ENCODE data around the gene MRPS9.

MRPS9 gene

GRCh38 chr2:105080461-105080860 is 42.6 kb downstream of the MRPS9 start:
- DNase-seq, result no peak

- no peak for DNase-seq
Observed at GRCh38 chr2:105081006-105081601, 43.2 kb downstream of the MRPS9 start.

DNA sequence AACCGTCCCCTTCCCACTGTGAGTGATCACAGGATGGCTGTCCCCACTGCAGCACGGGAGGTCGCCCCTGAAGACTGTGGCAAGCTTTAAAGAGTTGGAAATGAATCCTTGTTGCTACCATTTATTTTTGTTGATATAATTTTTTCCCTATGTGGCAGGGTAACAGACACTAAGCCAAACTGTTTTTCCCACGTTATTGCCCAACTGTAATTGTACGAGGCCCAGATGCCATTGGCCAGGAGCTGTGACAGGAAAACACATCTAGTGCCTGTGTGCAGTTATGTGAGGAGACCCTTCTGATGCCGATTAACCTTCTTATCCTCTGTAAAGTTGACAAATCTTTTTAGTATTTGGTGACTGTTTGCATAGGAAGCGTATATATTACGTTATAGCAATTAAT is 44.2 kb downstream of the MRPS9 start:
- no peak for DNase-seq

GRCh38 chr2:105085525-105085924 is 47.7 kb downstream of the MRPS9 start:
- DNase-seq, result no peak

DNA sequence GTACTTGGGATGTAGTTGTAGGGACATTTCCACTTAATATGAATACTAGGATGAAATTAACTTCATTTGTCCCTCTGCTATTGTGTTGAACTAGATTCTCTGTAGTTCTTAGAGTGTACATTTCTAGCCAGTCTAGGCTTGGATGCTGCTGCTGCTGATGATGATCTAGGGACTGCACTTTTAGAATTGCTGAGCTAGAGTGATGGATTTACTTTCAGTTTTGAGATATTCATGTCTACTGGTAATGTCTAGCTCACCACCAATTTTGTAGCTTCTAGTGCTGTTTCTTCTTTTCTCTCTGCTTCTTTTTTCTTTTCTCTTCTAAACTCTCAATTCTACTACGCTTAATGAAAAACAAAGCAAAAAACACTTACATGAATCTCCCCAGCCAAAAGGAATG is 49.4 kb downstream of the MRPS9 start:
- no peak for DNase-seq

- DNase-seq, result no peak
Observed at GRCh38 chr2:105090091-105090490, 52.2 kb downstream of the MRPS9 start.

- no peak for DNase-seq
Observed at GRCh38 chr2:105092797-105093196, 54.9 kb downstream of the MRPS9 start.

GRCh38 chr2:105099153-105099552 is 61.3 kb downstream of the MRPS9 start:
- DNase-seq, result no peak

DNA sequence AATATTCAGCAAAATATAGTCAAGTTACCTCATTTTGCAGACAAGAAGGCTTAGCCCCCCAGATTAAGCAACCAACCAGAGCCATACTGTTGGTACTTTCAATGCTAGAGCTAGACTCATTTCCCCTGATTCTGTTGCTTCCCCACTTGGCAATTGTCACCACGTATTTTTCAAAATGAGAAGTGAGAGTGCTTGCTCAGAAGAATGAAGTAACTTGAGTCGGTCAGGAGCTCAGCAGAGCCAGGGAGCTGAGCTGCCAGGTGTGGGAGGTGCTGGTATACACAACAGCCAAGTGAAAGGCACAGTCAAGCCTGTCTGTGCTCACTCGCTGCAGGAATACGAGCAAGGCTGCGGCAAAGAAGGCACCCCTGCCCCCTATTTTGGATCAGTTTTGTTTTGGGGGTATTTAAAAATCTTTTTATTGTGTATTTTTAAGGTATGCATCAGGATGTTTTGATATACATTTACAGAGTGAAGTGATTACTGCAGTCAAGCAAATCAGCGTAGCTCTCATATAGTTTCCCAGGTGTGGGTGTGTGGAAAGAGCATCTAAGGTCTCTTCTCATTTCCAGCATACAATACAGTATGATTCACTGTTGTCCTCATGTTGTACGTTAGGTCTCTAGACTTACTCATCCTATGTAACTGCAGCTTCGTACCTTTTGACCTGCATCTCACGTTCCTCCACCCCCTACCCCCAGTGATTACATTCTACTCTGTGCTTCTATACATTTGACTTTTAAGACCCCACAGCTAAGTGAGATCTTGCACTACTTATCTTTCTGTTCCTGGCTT is 62.4 kb downstream of the MRPS9 start:
- peak; percentile 39 for DNase-seq

DNA sequence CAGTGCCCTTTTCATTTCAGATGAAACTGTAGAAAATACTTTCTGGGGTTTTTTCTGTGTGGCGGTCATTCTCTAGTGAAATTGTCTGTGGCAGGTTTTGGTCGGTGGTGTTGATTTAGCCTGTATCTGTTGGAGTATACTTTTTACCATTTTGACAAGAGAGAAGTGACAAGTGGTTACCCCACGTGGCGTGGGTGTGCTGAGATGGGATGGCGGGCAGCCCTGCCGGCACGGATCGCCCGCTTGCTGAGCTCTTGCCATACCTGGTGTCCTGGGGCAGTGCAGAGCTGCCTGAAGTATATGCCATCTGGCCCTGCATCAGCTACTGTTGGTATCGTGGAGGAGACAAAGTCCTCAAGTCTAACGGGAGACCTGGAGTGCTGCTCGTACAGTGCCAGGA is 64.1 kb downstream of the MRPS9 start:
- DNase-seq, result no peak

DNA sequence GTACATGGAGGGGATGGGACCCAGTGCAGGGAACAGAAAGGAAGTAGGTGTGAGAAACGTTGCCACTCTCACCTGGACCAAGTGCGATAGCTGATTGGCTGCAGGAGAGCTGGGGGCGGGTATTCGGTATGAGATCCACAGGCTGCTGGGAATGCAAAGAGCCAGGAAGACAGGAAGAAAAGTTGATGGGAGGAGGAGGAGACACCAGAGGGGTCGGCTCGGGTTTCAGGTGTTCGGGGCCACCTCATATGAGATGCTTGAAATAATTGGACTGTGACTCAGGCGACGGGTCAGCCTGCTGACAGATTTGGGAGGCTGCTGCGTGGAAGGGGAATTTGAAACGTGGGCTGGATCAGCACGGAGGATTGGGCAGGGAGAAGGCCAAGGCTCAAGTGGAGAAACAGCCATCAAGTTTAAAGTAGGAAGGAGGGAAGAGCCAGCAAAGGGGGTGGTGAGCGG is 65.1 kb downstream of the MRPS9 start:
- no peak for DNase-seq

DNA sequence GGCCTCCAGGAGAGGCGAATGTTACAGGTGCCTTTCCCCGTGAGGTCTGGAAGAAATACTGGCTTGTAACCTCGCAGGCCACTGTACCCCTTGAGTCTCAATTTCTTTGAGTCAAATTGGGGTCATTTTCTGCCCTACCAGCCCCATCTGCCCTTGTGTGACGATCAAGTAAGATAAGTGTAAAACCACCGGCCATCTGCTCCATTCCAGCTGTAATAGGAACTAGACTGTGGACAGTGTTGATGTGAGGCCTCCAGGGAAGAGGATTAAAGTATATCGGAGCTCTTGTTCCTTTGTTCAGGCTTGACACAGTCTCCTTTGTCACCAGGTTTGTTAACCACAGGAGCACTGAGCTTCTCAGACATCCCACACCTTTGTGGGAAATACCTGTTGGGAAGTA is 65.6 kb downstream of the MRPS9 start:
- DNase-seq, result no peak

- DNase-seq, result no peak
Observed at GRCh38 chr2:105104208-105104731, 66.4 kb downstream of the MRPS9 start.

DNA sequence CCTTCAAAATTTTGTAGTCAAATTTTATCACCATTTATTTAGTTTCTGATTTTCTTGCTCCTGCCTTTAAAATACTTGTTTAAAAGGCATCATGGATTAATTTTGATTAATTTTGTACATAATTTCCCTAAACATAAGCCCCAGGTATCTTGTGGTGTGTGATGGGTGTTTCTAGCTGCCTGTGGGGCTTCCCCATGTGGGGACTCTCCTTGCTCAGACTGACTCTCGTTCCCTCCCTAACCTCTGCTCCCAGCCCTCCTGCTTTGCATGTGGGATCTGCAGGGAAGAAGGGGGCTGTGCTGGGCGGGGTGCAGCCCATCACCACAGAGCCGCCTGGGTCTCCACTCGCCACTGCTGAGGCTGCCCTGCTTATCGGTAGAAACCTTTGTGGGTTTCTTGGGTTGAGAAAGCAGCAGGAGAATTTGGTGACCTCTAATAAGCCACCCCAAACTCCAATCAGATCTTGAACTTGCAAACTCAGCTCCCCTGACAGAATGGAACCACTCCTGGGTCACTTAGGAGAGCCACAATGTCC is 72.5 kb downstream of the MRPS9 start:
- DNase-seq, result no peak

GRCh38 chr2:105111365-105112150 is 73.7 kb downstream of the MRPS9 start:
- DNase-seq, result no peak

DNA sequence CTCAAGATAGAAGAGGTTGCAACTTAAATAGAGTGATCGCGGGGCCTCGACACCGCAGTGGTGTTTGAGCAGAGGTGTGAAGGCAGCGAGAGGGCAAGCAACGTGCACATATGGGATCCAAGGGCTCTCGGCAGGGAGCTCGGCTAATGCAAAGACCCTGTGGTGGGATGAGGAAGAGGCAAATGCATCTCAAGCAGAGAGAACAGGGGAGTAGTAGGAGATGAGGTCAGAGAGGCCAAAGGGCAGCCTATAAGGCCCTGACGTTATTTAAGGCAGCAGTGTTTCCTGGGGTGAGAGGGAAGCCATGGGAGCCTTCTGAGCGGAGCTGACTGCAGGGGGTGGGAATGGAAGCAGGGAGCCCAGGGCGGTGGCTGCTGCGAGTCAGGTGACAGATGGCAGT is 74.5 kb downstream of the MRPS9 start:
- no peak for DNase-seq

DNA sequence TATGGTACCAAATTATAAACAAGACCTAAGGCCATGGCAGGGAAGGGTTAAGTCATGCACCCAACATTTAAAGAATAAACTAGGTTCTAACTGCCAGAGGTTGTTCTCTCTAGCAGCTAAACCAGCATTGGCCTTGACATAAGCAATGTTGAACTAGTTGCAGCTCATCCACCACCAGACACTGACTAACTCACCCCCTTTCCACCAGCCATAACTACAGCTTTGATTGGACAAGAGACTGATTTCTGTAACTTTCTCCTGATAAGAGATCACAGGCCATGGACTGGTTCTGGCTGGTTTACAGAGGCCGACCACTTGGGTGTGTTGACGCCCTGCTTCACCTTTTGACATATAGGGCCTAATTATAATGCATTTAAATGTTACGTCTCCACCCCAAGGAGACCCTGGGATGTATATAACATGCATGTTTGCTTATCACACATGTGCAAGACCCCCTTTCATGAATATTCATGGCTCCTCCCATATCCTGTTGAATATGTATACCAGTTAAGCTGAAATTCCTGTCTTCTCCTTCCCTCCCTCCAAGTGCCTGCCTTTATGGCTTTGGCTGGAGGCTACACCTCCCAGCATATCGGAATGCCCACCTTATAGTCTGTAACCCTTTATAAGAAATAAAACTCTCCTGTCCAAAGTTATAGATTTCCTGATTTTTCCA is 75.9 kb downstream of the MRPS9 start:
- no peak for DNase-seq

DNA sequence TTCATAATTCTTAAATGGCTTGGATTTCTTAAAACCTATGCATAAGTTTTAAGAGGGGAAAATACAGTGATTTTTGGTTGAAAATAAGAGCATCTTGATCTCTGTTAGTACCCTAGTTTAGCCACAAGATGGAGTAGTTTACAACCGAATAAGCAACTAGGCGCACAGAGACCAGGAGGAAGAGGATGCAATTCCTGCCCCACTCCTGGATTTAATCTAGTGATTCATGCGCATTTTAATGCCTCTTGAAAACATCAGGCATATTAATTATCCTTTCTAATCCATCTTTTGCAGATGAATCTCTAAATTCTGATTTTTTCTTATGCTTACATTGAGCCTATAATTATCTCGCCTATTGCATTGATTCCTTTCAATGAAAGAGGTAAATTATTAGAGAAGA is 76.7 kb downstream of the MRPS9 start:
- peak; percentile 36 for DNase-seq

GRCh38 chr2:105116348-105116747 is 78.5 kb downstream of the MRPS9 start:
- DNase-seq, result no peak

- DNase-seq, result no peak
Observed at GRCh38 chr2:105117565-105117964, 79.7 kb downstream of the MRPS9 start.

DNA sequence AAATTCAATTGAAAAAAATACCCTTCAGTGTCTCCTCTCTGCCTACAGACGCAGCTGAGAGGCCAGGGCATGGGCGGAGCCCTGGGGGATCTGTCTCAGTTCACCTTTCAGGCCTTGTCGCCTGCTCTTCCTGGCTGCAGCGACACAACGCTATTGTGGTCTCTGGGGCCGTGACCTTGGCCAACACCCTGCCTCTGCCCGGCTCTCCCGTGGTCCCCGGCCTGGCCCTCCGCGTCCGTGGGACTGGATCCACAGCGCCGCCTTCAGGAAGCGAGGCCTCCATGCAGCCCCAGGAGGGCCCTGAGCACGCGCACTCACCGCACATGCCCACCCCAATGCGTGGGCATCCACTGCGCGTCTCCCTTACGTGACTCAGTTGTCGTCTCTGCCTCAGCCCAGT is 81.1 kb downstream of the MRPS9 start:
- DNase-seq, result no peak

DNA sequence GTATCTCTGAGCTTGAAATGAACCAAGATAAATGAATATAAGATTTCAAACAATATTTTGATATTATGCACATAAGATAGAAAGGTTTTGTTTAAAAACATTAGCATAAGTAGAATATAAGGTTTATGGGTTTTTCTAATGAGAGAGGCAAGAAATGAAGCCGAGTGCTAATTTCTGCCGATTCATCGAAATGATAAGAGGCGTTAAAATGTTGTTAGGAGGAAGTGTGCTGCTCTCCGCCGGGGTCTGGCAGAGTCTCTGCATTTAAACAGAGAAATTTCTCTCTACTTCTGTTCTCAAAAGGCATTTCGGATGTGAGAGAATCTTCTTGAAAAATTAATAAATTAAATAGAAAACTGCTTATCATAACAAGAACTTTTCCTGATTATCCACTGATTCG is 83.6 kb downstream of the MRPS9 start:
- DNase-seq, result no peak

GRCh38 chr2:105125428-105125827 is 87.6 kb downstream of the MRPS9 start:
- no peak for DNase-seq

Data from activated CD4-positive, alpha-beta T cell treated with anti-CD3 and anti-CD28 coated beads, Interleukin-2, Interleukin-6, amounts not matched to agents 100 ng/mL and 50 ng/mL, durations not matched to agents 16 hours and 8 hours (primary cell).